Ovary (tissue), 9 donors: ENCODE data around the gene SLC13A4. TPM values are rescaled to one million over a fixed set of nuclear protein-coding genes. Genes with fewer than 3 reads are reported as not detected.
A peak's percentile ranks its signal among the peaks of the same experiment; 100 is the strongest.

Experiments used
- DNase-seq, 5 donors: peaks; one replicate each; pipeline ENCODE4 v3.0.0-alpha.2; 2019 to 2020
- H3K27ac ChIP-seq, 2 donors: fragments of 200-600 bp; one replicate each; pipeline versions ENCODE4 v1.5.1 to v1.8.0; 2019 to 2022
- H3K27me3 ChIP-seq: fragments of 200-600 bp; one replicate; pipeline ENCODE4 v1.8.0; 2022
- H3K36me3 ChIP-seq: fragments of 200-600 bp; sonication (generic); one replicate; pipeline ENCODE4 v1.5.1; 2019
- H3K4me1 ChIP-seq: one replicate; pipeline ENCODE4 v1.8.1; 2013; ENCODE audit warnings: mild to moderate bottlenecking, moderate library complexity; ENCODE audit not compliant: insufficient read depth
- H3K4me3 ChIP-seq: fragments of 200-600 bp; sonication (generic); one replicate; pipeline ENCODE4 v1.5.1; 2017
- H3K9me3 ChIP-seq, 2 donors: fragments of 200-600 bp in 1 of 2; sonication (generic) in 1 of 2; one replicate each; pipeline versions ENCODE4 v1.5.1 to v1.8.1; 2013 to 2019; ENCODE audit warnings: mild to moderate bottlenecking in 1 of 2, moderate library complexity in 1 of 2
- CTCF ChIP-seq, 3 donors: fragments of 450-650 bp in 2 of 3; fragments of 200-600 bp in 1 of 3; IDR thresholded peaks; one replicate each; pipeline versions ENCODE4 v1.5.1 to v1.8.0; 2016 to 2022; ENCODE audit warnings: antibody characterized with exemption in 3 of 3, mild to moderate bottlenecking in 1 of 3
- EP300 ChIP-seq: sonication (generic); formaldehyde crosslinking; IDR thresholded peaks from one replicate; pipeline ENCODE4 v1.6.1; 2017; ENCODE audit warnings: antibody characterized with exemption
- POLR2A ChIP-seq: fragments of 450-650 bp; IDR thresholded peaks from one replicate; pipeline ENCODE4 v1.6.1; 2017; ENCODE audit warnings: antibody characterized with exemption, mild to moderate bottlenecking, moderate library complexity
- WGBS, 3 donors: extraction: QIAGEN DNeasy Blood & Tissue Kit in 1 of 3; methylation state at CpG; one replicate each; pipeline versions ENCODE4 v1.1.5 to v1.1.7; 2013 to 2017; 5-methylcytosine and 5-hydroxymethylcytosine counted together
- intact Hi-C, 4 donors: fragments of 100-400 bp; cut with DNase I; formaldehyde crosslinking; loops; one replicate each; pipeline versions ENCODE4 v1.11.0 to v1.15.1; 2022 to 2023
- polyA plus RNA-seq, 2 donors: library from polyadenylated mRNA; stranded (reverse); fragments of 200-250 nt in 1 of 2; fragments of 350-450 nt in 1 of 2; fragmentation: Illumina TruSeq in 1 of 2; extraction: RNeasy Lipid Tissue Mini Kit (QIAGEN cat#74804) in 1 of 2; gene quantifications; one replicate each; pipeline ENCODE4 v1.2.3, GENCODE V29; 2013 to 2014
- total RNA-seq, 7 donors: library from RNA; depleted of rRNA in 2 of 7; stranded (reverse); fragments of >200 nt in 2 of 7; fragmentation: NEBNext Ultra II Directional in 3 of 7; extraction: Animal tissue kit (Norgen Biotek cat#: 25700) in 3 of 7; gene quantifications; one replicate each; pipeline versions ENCODE4 v1.1.0 to v1.2.4, GENCODE V29; 2016 to 2023
- donor health status: DM: no; HTN: no; CAD: no; lungs with moderate emphysema.
- donor health status: DM: no; HTN: no; CAD: no.
- donor health status: Bipolar disorder and iron deficiency.
- donor health status: DM: yes; HTN: yes; CAD: no.
- donor health status: DM: no; HTN: no; CAD: no.
- donor health status: DM: yes; HTN: yes; CAD: no.

Gene SLC13A4
- total and polyA plus RNA-seq, 9 donors, result 0.07 to 0.57 (median 0.18) TPM; not detected in 6

GRCh38 chr7:135770139-135770710 is 42.2 kb upstream of the SLC13A4 start:
- intact Hi-C loops, result no loop called here
- 96 to 98% (median 97%) methylated on average over 6 of the region's 6 CpGs for WGBS, 3 donors
- H3K27ac ChIP-seq, result no peak overlapping the region

GRCh38 chr7:135769005-135769802 is 41.2 kb upstream of the SLC13A4 start:
- Histone ChIP-seq H3K4me1 (peaks cover 4% of the 10 kb centered on the region), H3K36me3 (no peaks in the 10 kb centered on the region), H3K27me3 (no peaks in the 10 kb centered on the region), H3K27ac (no peak overlapping the region), H3K4me3 (no peak overlapping the region), H3K9me3 (no peaks in the 10 kb centered on the region)
- TF ChIP-seq CTCF (IDR thresholded peaks at IDR 0.05), result no peak
- intact Hi-C loops, result loop anchor here in 1 of 4 donors (10.0 kb wide), 1 partner anchor 1046 kb away; no protein-coding TSS in a partner anchor
- whole genome bisulfite sequencing, 3 donors, result 52 to 68% (median 61%) methylated on average over 7 of the region's 7 CpGs
- DNase-seq, result peak in 1 of 5 donors; percentile 55

More at GRCh38 chr7:135770139-135770710, 42.2 kb upstream of the SLC13A4 start:
- H3K4me1 ChIP-seq, result peaks cover 4% of the 10 kb centered on the region
- no peaks in the 10 kb centered on the region for H3K27me3 ChIP-seq
- TF ChIP-seq POLR2A, result no peak
- TF ChIP-seq EP300, result no peak
- no peak for TF ChIP-seq CTCF (IDR thresholded peaks at IDR 0.05)
- H3K36me3 ChIP-seq, result no peaks in the 10 kb centered on the region
- no peak overlapping the region for H3K4me3 ChIP-seq
- H3K9me3 ChIP-seq, result no peaks in the 10 kb centered on the region
- DNase-seq, result no peak

DNA sequence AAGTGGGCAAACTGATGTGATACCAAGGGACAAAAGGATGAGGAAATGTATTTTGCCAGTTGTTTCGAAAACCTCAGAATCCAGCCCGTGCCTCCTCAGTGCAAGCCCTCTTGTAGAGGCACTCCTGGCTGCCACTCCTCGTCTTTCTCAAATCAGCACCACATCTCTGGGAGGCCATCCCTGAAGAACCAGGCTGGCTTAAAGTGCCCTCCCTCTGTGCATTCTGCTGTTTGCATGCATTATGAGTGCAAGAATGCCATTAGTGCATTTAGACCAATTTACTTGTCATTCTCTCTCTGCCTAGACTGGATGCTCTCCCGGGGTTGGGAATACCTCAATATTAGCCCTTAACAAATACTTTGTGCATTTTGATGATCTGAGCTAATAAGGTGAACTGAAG is 40.5 kb upstream of the SLC13A4 start:
- Histone ChIP-seq H3K9me3 (no peaks in the 10 kb centered on the region), H3K4me1 (peaks cover 4% of the 10 kb centered on the region), H3K27me3 (no peaks in the 10 kb centered on the region), H3K36me3 (no peaks in the 10 kb centered on the region), H3K27ac (no peak overlapping the region), H3K4me3 (no peak overlapping the region)
- WGBS, 3 donors, result 76 to 85% (median 80%) methylated on average over 4 of the region's 4 CpGs
- intact Hi-C loops, result loop anchor here in 1 of 4 donors (10.0 kb wide), 1 partner anchor 1046 kb away; no protein-coding TSS in a partner anchor
- DNase-seq, result no peak
- TF ChIP-seq CTCF (IDR thresholded peaks at IDR 0.05), result no peak
- no peak for TF ChIP-seq POLR2A
- no peak for TF ChIP-seq EP300

- 72 to 86% (median 73%) methylated on average over 3 of the region's 3 CpGs for WGBS, 3 donors
- no peaks in the 10 kb centered on the region for H3K27me3 ChIP-seq
- no peak overlapping the region for H3K4me3 ChIP-seq
- no peak overlapping the region for H3K27ac ChIP-seq
- TF ChIP-seq POLR2A, result no peak
- no peak for TF ChIP-seq CTCF (IDR thresholded peaks at IDR 0.05)
- TF ChIP-seq EP300, result no peak
- peaks cover 4% of the 10 kb centered on the region for H3K4me1 ChIP-seq
- intact Hi-C loops, result loop anchor here in 1 of 4 donors (10.0 kb wide), 1 partner anchor 1047 kb away; no protein-coding TSS in a partner anchor
- no peak for DNase-seq
- H3K36me3 ChIP-seq, result no peaks in the 10 kb centered on the region
- no peaks in the 10 kb centered on the region for H3K9me3 ChIP-seq
Observed at GRCh38 chr7:135768064-135768463, 40.1 kb upstream of the SLC13A4 start.
